Measurements from ENCODE around the gene NHERF1.

Gene NHERF1

DNA sequence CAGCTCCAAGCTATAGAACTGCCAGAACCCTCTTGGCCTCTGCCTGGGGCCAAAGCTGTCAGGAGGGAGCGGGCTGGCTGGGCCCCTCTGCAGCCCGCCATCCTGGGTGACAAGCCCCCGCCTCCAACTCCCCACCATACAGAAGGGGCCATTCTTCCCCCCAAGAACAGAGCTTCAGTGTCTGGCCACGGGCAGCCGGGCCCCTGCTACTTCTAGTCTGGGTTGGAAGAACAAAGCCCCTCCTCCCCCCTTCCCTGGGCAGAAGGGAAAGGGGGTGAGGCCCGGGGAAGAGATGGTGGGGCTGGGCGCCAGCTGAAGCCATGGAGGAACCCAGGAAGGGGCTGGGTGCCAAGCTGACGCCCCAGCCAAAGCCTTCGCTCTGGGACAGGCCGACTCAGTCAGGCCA lies 18.7 kb downstream of the NHERF1 start:
- TF ChIP-seq, protein P1, sequence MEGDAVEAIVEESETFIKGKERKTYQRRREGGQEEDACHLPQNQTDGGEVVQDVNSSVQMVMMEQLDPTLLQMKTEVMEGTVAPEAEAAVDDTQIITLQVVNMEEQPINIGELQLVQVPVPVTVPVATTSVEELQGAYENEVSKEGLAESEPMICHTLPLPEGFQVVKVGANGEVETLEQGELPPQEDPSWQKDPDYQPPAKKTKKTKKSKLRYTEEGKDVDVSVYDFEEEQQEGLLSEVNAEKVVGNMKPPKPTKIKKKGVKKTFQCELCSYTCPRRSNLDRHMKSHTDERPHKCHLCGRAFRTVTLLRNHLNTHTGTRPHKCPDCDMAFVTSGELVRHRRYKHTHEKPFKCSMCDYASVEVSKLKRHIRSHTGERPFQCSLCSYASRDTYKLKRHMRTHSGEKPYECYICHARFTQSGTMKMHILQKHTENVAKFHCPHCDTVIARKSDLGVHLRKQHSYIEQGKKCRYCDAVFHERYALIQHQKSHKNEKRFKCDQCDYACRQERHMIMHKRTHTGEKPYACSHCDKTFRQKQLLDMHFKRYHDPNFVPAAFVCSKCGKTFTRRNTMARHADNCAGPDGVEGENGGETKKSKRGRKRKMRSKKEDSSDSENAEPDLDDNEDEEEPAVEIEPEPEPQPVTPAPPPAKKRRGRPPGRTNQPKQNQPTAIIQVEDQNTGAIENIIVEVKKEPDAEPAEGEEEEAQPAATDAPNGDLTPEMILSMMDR (conservative IDR thresholded peaks at IDR 0.05; ENCODE audit: low read length) = no peak
- no peak overlapping the region for H3K4me3 ChIP-seq (ENCODE audit: low read length)
- no peak for DNase-seq (ENCODE audit: low read depth)

DNA sequence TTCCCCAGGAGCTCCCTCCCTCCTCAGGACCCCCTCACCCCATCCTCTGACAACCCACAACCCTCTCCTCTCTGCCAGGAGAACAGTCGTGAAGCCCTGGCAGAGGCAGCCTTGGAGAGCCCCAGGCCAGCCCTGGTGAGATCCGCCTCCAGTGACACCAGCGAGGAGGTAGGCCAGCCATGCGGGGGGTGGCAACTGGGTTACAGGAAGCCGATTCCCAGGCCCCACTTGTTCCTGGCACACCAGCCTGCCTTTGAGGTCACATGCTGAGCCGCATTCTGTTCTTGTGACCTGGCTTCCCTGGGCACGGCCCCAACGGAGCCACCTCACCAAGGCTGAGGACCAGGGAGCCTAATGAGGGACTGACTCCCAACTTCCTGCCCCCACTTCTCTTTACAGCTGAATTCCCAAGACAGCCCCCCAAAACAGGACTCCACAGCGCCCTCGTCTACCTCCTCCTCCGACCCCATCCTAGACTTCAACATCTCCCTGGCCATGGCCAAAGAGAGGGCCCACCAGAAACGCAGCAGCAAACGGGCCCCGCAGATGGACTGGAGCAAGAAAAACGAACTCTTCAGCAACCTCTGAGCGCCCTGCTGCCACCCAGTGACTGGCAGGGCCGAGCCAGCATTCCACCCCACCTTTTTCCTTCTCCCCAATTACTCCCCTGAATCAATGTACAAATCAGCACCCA lies 19.8 kb downstream of the NHERF1 start:
- peak; percentile 84 for DNase-seq (ENCODE audit: low read depth)
- no peak overlapping the region for H3K4me3 ChIP-seq (ENCODE audit: low read length)
- TF ChIP-seq, protein P1 (conservative IDR thresholded peaks at IDR 0.05; ENCODE audit: low read length) = no peak

DNA sequence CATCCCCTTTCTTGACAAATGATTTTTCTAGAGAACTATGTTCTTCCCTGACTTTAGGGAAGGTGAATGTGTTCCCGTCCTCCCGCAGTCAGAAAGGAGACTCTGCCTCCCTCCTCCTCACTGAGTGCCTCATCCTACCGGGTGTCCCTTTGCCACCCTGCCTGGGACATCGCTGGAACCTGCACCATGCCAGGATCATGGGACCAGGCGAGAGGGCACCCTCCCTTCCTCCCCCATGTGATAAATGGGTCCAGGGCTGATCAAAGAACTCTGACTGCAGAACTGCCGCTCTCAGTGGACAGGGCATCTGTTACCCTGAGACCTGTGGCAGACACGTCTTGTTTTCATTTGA lies 20.3 kb downstream of the NHERF1 start:
- TF ChIP-seq, protein P1 (conservative IDR thresholded peaks at IDR 0.05; ENCODE audit: low read length) = no peak
- H3K4me3 ChIP-seq (ENCODE audit: low read length) = no peak overlapping the region
- DNase-seq (ENCODE audit: low read depth) = no peak

DNA sequence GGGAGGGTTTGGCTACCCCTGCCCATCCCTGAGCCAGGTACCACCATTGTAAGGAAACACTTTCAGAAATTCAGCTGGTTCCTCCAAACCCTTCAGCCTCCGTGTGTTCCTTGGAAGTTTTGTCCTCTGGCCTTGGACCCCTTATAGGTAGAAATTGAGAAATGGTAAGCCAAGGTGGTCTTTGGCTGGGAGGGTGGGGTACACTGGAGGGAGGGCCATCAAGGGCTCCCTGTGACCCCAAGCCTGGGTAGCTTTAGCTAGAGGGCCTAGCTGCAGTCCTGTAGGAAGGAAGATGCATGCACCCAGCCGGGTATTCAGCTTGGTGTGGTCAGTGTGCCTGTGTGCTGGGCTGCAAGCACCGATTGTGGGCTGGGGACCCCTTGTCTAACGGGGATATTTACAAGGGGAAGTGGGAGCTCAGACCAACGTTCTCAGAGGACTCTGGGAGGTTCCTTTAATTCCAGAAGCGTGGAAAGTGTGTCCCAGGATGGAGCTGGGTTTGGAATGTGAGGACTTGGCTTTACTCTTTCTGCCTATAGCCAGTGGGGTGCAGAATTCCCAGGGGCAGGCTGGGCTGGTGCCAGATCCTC lies 20.9 kb downstream of the NHERF1 start:
- no peak for DNase-seq (ENCODE audit: low read depth)
- TF ChIP-seq, protein P1 (conservative IDR thresholded peaks at IDR 0.05; ENCODE audit: low read length) = no peak
- H3K4me3 ChIP-seq (ENCODE audit: low read length) = no peak overlapping the region

DNA sequence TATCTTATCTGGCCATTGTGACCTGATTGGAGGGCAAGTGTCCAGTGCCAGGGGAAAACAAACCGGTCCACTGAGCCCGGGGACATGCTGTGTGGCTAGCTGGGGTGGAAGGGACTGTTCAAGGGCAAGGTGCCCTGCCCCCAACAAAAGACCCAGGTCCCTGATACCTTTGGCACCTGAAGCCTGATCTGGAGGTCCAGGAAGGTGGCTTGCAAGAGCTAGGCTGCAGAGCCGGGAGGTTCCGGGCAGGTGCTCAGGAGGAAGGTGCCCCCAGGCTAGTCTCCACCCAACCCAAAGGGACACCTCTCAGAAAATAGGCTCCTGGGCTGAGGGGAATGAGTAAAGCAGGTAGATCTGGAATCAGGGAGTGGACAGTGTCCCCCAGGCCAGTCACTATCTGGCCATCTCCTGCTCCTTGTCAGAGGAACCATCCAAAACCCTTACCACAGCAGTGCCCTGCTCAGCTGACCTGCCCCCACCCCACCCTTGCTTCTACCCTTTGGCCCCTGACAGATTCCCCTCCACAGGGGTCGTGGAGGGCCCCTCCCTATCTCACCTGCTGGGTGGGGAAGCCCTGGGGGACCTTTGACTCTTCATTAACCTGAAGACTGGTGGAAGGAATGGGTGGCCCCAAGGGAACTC lies 21.5 kb downstream of the NHERF1 start:
- TF ChIP-seq, protein P1 (conservative IDR thresholded peaks at IDR 0.05; ENCODE audit: low read length) = no peak
- DNase-seq (ENCODE audit: low read depth) = no peak
- no peak overlapping the region for H3K4me3 ChIP-seq (ENCODE audit: low read length)

DNA sequence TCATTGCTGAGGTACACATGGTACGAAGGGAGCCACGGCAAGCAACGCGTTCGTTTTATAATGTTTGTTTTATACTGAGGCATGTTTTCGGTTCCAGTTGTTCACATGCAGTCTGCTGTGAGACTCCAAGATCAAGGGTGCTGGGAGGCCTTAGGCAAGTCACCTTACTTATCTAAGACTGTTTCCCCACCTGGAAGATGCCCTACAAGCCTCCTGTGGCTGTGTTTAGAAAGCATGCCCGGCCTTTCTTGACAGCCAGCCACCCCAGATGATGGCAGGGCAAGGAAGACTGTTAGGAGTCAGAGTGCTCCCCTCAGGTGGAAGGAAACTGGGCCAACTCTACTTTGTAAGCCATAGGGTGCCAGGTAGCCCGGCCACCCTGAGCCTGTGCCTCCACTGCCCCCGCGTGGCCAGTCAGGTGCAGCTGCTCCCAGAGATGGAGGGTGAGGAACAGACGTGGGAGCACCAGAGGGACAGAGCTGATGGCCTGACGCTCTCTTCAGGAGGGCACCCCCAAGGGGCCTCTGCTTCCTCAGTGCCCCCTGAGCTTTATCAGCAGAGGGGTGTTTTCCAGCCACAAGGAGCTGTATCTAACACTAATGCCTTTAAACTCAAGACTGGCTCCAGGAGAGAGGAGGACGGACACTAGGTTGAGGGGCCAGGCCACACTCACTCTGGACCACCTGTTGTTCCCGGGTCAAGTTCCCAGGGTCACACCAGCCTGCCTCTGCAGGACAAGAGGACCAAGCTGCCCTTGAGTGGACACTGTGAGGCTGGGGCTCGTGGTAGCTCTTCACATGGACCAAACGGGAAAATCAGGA lies 22.3 kb downstream of the NHERF1 start:
- DNase-seq (ENCODE audit: low read depth) = no peak
- H3K4me3 ChIP-seq (ENCODE audit: low read length) = no peak overlapping the region
- TF ChIP-seq, protein P1 (conservative IDR thresholded peaks at IDR 0.05; ENCODE audit: low read length) = peak; percentile 62

Data from AG10803 (cell line).